ENCODE data around the gene CDKN1B. TPM values are rescaled to one million over a fixed set of nuclear protein-coding genes. Genes with fewer than 3 reads are reported as not detected.

Gene CDKN1B
- total and polyA plus RNA-seq, 2 experiments from 2014 or later = 9.3 to 27.9 TPM

DNA sequence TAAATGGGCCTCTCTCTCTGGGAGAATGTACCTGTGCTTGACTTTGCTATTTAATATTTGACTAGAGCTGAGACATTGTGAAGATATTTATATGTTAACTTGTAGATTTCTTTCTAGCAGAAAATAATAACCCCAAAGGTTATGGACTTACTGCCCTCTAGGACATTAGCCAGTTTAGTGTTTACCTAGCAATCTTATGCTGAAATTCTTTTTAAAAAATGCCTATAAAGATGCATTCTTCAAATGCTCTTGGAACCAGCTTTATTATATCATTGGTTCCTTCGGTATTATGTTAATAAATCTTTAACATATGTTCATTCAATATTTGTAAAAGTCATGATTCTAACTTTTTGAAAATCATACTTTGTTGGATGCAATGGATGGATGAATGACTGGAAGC is 49.2 kb upstream of the CDKN1B start:
- peaks cover 3% of the 10 kb centered on the region; the same call in 1 of the 2 replicates for H4K20me1 ChIP-seq (replicated peaks; ENCODE audit: insufficient read depth)

More for the DNA sequence above, 49.2 kb upstream of the CDKN1B start:
- Mint-ChIP-seq H3K36me3 (ENCODE audit: low read depth) (peaks cover 2% of the 10 kb centered on the region; the same call in 2 of the 3 replicates), H3K4me3 (no peak overlapping the region), H3K27me3 (ENCODE audit: insufficient read depth, low read depth, poor library complexity) (peaks cover 2% of the 10 kb centered on the region), H3K27ac (no peak overlapping the region), H3K9me3 (no peaks in the 10 kb centered on the region), H3K4me1 (peaks cover 21% of the 10 kb centered on the region)
- no peak for ATAC-seq
- Histone ChIP-seq H3K27ac (ENCODE audit: low read depth) (no peak overlapping the region), H3K27me3 (ENCODE audit: insufficient read depth) (no peaks in the 10 kb centered on the region), H3K9me2 (ENCODE audit: insufficient read depth) (no peaks in the 10 kb centered on the region), H3K4me1 (ENCODE audit: insufficient read depth) (peaks cover 20% of the 10 kb centered on the region), H3K36me3 (ENCODE audit: insufficient read depth) (no peaks in the 10 kb centered on the region), H3K4me3 (no peak overlapping the region), H3K79me2 (replicated peaks; ENCODE audit: insufficient read depth) (peaks cover 7% of the 10 kb centered on the region; the same call in 1 of the 2 replicates), H3K4me2 (no peak overlapping the region), H2AFZ (no peak overlapping the region), H3F3A (replicated peaks; ENCODE audit: low read depth) (no peaks in the 10 kb centered on the region)
- no peak for TF ChIP-seq JUNB (IDR thresholded peaks at IDR 0.05; ENCODE audit: unreplicated experiment)
- TF ChIP-seq, protein P1, sequence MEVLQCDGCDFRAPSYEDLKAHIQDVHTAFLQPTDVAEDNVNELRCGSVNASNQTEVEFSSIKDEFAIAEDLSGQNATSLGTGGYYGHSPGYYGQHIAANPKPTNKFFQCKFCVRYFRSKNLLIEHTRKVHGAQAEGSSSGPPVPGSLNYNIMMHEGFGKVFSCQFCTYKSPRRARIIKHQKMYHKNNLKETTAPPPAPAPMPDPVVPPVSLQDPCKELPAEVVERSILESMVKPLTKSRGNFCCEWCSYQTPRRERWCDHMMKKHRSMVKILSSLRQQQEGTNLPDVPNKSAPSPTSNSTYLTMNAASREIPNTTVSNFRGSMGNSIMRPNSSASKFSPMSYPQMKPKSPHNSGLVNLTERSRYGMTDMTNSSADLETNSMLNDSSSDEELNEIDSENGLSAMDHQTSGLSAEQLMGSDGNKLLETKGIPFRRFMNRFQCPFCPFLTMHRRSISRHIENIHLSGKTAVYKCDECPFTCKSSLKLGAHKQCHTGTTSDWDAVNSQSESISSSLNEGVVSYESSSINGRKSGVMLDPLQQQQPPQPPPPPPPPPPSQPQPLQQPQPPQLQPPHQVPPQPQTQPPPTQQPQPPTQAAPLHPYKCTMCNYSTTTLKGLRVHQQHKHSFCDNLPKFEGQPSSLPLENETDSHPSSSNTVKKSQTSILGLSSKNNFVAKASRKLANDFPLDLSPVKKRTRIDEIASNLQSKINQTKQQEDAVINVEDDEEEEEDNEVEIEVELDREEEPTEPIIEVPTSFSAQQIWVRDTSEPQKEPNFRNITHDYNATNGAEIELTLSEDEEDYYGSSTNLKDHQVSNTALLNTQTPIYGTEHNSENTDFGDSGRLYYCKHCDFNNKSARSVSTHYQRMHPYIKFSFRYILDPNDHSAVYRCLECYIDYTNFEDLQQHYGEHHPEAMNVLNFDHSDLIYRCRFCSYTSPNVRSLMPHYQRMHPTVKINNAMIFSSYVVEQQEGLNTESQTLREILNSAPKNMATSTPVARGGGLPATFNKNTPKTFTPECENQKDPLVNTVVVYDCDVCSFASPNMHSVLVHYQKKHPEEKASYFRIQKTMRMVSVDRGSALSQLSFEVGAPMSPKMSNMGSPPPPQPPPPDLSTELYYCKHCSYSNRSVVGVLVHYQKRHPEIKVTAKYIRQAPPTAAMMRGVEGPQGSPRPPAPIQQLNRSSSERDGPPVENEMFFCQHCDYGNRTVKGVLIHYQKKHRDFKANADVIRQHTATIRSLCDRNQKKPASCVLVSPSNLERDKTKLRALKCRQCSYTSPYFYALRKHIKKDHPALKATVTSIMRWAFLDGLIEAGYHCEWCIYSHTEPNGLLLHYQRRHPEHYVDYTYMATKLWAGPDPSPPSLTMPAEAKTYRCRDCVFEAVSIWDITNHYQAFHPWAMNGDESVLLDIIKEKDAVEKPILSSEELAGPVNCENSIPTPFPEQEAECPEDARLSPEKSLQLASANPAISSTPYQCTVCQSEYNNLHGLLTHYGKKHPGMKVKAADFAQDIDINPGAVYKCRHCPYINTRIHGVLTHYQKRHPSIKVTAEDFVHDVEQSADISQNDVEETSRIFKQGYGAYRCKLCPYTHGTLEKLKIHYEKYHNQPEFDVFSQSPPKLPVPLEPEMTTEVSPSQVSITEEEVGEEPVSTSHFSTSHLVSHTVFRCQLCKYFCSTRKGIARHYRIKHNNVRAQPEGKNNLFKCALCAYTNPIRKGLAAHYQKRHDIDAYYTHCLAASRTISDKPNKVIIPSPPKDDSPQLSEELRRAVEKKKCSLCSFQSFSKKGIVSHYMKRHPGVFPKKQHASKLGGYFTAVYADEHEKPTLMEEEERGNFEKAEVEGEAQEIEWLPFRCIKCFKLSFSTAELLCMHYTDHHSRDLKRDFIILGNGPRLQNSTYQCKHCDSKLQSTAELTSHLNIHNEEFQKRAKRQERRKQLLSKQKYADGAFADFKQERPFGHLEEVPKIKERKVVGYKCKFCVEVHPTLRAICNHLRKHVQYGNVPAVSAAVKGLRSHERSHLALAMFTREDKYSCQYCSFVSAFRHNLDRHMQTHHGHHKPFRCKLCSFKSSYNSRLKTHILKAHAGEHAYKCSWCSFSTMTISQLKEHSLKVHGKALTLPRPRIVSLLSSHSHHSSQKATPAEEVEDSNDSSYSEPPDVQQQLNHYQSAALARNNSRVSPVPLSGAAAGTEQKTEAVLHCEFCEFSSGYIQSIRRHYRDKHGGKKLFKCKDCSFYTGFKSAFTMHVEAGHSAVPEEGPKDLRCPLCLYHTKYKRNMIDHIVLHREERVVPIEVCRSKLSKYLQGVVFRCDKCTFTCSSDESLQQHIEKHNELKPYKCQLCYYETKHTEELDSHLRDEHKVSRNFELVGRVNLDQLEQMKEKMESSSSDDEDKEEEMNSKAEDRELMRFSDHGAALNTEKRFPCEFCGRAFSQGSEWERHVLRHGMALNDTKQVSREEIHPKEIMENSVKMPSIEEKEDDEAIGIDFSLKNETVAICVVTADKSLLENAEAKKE (CRISPR knock-in tag; IDR thresholded peaks at IDR 0.05) = no peak
- TF ChIP-seq ZNF331 (CRISPR knock-in tag; IDR thresholded peaks at IDR 0.05; ENCODE audit: low read depth) = no peak
- no peak for TF ChIP-seq NANOG (IDR thresholded peaks at IDR 0.05; ENCODE audit: borderline replicate concordance)
- TF ChIP-seq EZH2phosphoT487 (IDR thresholded peaks at IDR 0.05; ENCODE audit: unreplicated experiment) = no peak
- no peak for TF ChIP-seq STAT1 (IDR thresholded peaks at IDR 0.05; ENCODE audit: unreplicated experiment)
- no peak for TF ChIP-seq EZH2 (IDR thresholded peaks at IDR 0.05; ENCODE audit: low read depth, unreplicated experiment)
- no peak for TF ChIP-seq CREB1 (CRISPR knock-in tag; IDR thresholded peaks at IDR 0.05; ENCODE audit: low read depth)
- TF ChIP-seq, protein P2, sequence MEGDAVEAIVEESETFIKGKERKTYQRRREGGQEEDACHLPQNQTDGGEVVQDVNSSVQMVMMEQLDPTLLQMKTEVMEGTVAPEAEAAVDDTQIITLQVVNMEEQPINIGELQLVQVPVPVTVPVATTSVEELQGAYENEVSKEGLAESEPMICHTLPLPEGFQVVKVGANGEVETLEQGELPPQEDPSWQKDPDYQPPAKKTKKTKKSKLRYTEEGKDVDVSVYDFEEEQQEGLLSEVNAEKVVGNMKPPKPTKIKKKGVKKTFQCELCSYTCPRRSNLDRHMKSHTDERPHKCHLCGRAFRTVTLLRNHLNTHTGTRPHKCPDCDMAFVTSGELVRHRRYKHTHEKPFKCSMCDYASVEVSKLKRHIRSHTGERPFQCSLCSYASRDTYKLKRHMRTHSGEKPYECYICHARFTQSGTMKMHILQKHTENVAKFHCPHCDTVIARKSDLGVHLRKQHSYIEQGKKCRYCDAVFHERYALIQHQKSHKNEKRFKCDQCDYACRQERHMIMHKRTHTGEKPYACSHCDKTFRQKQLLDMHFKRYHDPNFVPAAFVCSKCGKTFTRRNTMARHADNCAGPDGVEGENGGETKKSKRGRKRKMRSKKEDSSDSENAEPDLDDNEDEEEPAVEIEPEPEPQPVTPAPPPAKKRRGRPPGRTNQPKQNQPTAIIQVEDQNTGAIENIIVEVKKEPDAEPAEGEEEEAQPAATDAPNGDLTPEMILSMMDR (conservative IDR thresholded peaks at IDR 0.05; ENCODE audit: low read depth in 2 of 2) = no peak
- no peak for TF ChIP-seq POLR2AphosphoS5 (IDR thresholded peaks at IDR 0.05; ENCODE audit: low read depth)
- no peak for DNase-seq (ENCODE audit: low spot score)

Measured in GM23338 (cell line).